Measurements from ENCODE around the gene SIK2.

The SIK2 gene

GRCh38 chr11:111644922-111645321, 42.7 kb downstream of the SIK2 start:
- TF ChIP-seq TAF1 (IDR thresholded peaks at IDR 0.05; ENCODE audit: borderline replicate concordance, insufficient read depth, low read length): no peak
- no peak for TF ChIP-seq POLR2AphosphoS5 (IDR thresholded peaks at IDR 0.05; ENCODE audit: low read depth, low read length)
- no peak for TF ChIP-seq SIN3A (IDR thresholded peaks at IDR 0.05; ENCODE audit: borderline replicate concordance, insufficient read depth, low read length)
- TF ChIP-seq, protein P1, sequence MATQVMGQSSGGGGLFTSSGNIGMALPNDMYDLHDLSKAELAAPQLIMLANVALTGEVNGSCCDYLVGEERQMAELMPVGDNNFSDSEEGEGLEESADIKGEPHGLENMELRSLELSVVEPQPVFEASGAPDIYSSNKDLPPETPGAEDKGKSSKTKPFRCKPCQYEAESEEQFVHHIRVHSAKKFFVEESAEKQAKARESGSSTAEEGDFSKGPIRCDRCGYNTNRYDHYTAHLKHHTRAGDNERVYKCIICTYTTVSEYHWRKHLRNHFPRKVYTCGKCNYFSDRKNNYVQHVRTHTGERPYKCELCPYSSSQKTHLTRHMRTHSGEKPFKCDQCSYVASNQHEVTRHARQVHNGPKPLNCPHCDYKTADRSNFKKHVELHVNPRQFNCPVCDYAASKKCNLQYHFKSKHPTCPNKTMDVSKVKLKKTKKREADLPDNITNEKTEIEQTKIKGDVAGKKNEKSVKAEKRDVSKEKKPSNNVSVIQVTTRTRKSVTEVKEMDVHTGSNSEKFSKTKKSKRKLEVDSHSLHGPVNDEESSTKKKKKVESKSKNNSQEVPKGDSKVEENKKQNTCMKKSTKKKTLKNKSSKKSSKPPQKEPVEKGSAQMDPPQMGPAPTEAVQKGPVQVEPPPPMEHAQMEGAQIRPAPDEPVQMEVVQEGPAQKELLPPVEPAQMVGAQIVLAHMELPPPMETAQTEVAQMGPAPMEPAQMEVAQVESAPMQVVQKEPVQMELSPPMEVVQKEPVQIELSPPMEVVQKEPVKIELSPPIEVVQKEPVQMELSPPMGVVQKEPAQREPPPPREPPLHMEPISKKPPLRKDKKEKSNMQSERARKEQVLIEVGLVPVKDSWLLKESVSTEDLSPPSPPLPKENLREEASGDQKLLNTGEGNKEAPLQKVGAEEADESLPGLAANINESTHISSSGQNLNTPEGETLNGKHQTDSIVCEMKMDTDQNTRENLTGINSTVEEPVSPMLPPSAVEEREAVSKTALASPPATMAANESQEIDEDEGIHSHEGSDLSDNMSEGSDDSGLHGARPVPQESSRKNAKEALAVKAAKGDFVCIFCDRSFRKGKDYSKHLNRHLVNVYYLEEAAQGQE (IDR thresholded peaks at IDR 0.05; ENCODE audit: insufficient read depth in 1 of 2, low read depth in 2 of 2, low read length in 2 of 2): no peak
- TF ChIP-seq FOXP2 (optimal IDR thresholded peaks at IDR 0.05; ENCODE audit: borderline replicate concordance, extremely low read depth, extremely low read length, insufficient read depth): no peak

GRCh38 chr11:111645657-111646316, 43.5 kb downstream of the SIK2 start:
- no peak for TF ChIP-seq TAF1 (IDR thresholded peaks at IDR 0.05; ENCODE audit: borderline replicate concordance, insufficient read depth, low read length)
- no peak for TF ChIP-seq POLR2AphosphoS5 (IDR thresholded peaks at IDR 0.05; ENCODE audit: low read depth, low read length)
- TF ChIP-seq SIN3A (IDR thresholded peaks at IDR 0.05; ENCODE audit: borderline replicate concordance, insufficient read depth, low read length): no peak
- TF ChIP-seq FOXP2 (optimal IDR thresholded peaks at IDR 0.05; ENCODE audit: borderline replicate concordance, extremely low read depth, extremely low read length, insufficient read depth): no peak
- TF ChIP-seq, protein P1 (IDR thresholded peaks at IDR 0.05; ENCODE audit: insufficient read depth in 1 of 2, low read depth in 2 of 2, low read length in 2 of 2): no peak

DNA sequence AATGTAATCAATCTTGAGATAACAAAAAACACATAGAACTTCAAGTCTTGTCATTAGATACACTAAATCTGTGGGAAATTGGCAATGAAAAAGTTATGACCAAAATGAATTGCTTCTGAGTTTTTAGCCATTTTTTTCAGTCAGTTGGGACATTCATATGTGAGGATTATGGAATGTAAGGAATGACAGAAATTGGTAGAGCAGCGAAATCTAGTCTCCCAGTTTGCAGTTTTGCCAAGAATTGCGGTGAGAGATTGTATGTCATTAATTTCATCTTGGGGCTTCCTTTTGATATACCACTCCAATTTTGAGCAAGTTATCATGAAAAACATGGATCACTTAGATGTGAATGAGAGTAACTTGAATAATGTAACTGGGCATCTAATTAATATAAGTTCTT, 49.9 kb downstream of the SIK2 start:
- TF ChIP-seq SIN3A (IDR thresholded peaks at IDR 0.05; ENCODE audit: borderline replicate concordance, insufficient read depth, low read length) (no peak), FOXP2 (optimal IDR thresholded peaks at IDR 0.05; ENCODE audit: borderline replicate concordance, extremely low read depth, extremely low read length, insufficient read depth) (no peak), POLR2AphosphoS5 (IDR thresholded peaks at IDR 0.05; ENCODE audit: low read depth, low read length) (no peak), TAF1 (IDR thresholded peaks at IDR 0.05; ENCODE audit: borderline replicate concordance, insufficient read depth, low read length) (no peak)
- TF ChIP-seq, protein P1 (IDR thresholded peaks at IDR 0.05; ENCODE audit: insufficient read depth in 1 of 2, low read depth in 2 of 2, low read length in 2 of 2): no peak

DNA sequence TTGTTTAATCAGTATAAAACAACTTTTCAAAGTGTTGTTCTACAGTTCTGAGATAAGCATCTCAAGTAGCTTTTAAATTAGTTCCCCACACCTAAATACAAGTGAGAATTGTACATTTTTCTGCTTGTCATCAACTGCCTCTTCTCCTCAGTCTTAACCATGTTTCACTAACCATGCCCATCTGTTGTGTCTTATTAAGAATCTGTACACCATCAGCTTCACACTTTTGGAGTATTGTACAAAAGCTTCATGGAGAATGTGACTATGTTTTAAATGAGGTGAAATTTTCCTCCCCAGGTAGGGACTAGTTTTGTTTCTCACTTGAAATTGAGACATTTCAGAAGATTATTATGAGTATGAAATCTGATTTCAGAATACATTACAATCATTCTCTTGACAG, 52.4 kb downstream of the SIK2 start:
- no peak for TF ChIP-seq TAF1 (IDR thresholded peaks at IDR 0.05; ENCODE audit: borderline replicate concordance, insufficient read depth, low read length)
- TF ChIP-seq FOXP2 (optimal IDR thresholded peaks at IDR 0.05; ENCODE audit: borderline replicate concordance, extremely low read depth, extremely low read length, insufficient read depth): no peak
- TF ChIP-seq, protein P1 (IDR thresholded peaks at IDR 0.05; ENCODE audit: insufficient read depth in 1 of 2, low read depth in 2 of 2, low read length in 2 of 2): no peak
- TF ChIP-seq POLR2AphosphoS5 (IDR thresholded peaks at IDR 0.05; ENCODE audit: low read depth, low read length): no peak
- no peak for TF ChIP-seq SIN3A (IDR thresholded peaks at IDR 0.05; ENCODE audit: borderline replicate concordance, insufficient read depth, low read length)

Data from PFSK-1 (cell line).